Esophagus (tissue), 2 donors: Measurements from ENCODE around the gene NTSR2. TPM values are rescaled to one million over a fixed set of nuclear protein-coding genes. Genes with fewer than 3 reads are reported as not detected.

Experiments
- H3K27ac ChIP-seq, 2 donors: one replicate each; pipeline ENCODE4 v1.5.1; 2013; ENCODE audit warnings: low read depth in 2 of 2, mild to moderate bottlenecking in 2 of 2, inconsistent platforms in 1 of 2, low read length in 1 of 2, moderate library complexity in 1 of 2
- H3K27me3 ChIP-seq, 2 donors: one replicate each; pipeline ENCODE4 v1.6.1; 2013; ENCODE audit warnings: low read length in 2 of 2, control low read depth in 1 of 2, mild to moderate bottlenecking in 1 of 2; ENCODE audit not compliant: insufficient read depth in 2 of 2, control insufficient read depth in 1 of 2
- H3K36me3 ChIP-seq, 2 donors: one replicate each; pipeline ENCODE4 v1.6.1; 2013; ENCODE audit warnings: low read length in 1 of 2; ENCODE audit not compliant: control insufficient read depth in 2 of 2, insufficient read depth in 2 of 2
- H3K4me1 ChIP-seq, 2 donors: one replicate each; pipeline ENCODE4 v1.6.1; 2013; ENCODE audit warnings: low read length in 1 of 2; ENCODE audit not compliant: control insufficient read depth in 2 of 2, insufficient read depth in 2 of 2
- H3K4me3 ChIP-seq, 2 donors: one replicate each; pipeline ENCODE4 v1.5.1; 2013; ENCODE audit warnings: low read length in 2 of 2, mild to moderate bottlenecking in 2 of 2, low read depth in 1 of 2, moderate library complexity in 1 of 2
- H3K9me3 ChIP-seq, 2 donors: one replicate each; pipeline ENCODE4 v1.6.1; 2013; ENCODE audit warnings: mild to moderate bottlenecking in 2 of 2, low read depth in 1 of 2, low read length in 1 of 2, moderate library complexity in 1 of 2; ENCODE audit not compliant: control insufficient read depth in 2 of 2, insufficient read depth in 1 of 2
- WGBS, 2 donors: extraction: QIAGEN DNeasy Blood & Tissue Kit; methylation state at CpG; one replicate each; pipeline ENCODE4 v1.1.7; 2013; 5-methylcytosine and 5-hydroxymethylcytosine counted together
- polyA plus RNA-seq, 2 donors: library from polyadenylated mRNA; stranded (reverse); fragments of 200-250 nt; gene quantifications; one replicate each; pipeline ENCODE4 v1.2.3, GENCODE V29; 2013
- donor health status: healthy with polysubstance abuse.
- donor health status: Bipolar disorder and iron deficiency.

Gene NTSR2
- polyA plus RNA-seq, 2 donors = not detected

DNA sequence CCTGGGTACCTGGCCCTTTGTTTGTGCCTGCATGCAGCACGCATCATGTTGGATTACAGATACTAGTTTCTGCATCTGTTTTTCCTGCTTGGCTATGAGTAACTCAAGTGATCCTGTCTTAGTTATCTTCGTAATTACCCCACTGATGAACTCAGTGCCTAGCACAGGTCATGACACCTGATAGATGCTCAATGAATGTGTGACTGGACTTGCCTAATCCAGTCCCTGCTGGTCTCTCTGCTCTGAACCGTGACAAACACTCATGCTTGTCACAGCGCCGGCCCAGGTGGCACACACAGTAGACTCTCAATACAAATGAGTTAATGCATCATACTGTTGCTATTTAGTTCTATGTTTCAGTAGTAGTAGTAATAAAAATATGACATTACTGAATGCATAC is 31.2 kb upstream of the NTSR2 start:
- Histone ChIP-seq H3K36me3 (no peaks in the 10 kb centered on the region), H3K27me3 (no peaks in the 10 kb centered on the region), H3K4me3 (no peak overlapping the region), H3K27ac (peak overlapping the region; percentile 77 to 82), H3K9me3 (no peaks in the 10 kb centered on the region), H3K4me1 (peaks cover 4 to 24% of the 10 kb centered on the region in 2 donors)
- 57 to 71% methylated on average over 5 of the region's 5 CpGs for WGBS, 2 donors

DNA sequence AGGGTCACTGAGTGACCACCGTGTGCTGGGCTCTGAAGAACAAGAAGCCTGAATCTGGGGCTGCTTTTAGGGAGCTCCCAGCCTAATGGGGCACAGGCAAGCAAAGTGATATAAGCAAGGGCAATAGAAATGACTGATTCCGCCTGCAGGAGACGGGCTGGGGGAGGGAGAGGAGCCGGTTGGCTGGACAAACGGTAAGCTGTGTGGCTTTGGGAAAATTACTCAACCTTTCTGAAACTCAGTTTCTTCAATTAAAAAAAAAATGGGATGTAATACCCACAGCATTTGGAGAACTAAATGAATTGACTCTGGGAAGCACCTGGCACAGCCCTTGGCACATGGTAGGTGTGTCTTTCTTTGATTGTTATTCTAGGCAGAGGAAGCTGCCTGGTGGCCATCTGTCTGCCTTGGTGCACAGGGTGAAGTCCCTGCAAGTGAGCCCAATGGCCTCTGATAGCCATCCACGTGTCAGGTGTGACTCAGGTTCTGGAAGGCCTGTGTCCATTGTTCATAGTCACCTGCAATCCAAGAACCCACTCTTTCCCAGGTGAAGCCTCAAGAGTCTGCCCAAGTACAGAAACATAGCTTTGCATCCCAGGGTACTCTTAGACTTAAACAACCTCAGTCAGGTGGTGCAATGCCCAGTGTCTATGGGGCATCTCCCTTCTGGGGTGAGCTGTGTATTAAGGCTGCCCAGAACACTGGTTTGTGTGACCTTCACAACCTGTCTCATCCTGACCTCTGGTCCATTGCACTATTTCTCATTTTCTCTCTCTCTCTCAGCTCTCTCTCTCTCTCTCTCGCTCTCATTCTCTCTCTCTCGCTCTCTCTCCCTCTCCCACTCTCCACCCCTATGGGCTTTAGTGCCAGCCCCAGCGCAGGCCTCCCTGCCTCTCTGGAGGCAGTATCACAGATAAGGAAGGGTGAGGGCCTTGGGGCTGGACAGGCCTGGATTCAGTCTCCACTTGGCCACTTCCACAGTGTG is 30.0 kb upstream of the NTSR2 start:
- H3K4me1 ChIP-seq = peaks cover 4 to 24% of the 10 kb centered on the region in 2 donors
- 71 to 79% methylated on average over 9 of the region's 9 CpGs for WGBS, 2 donors
- H3K9me3 ChIP-seq = no peaks in the 10 kb centered on the region
- no peaks in the 10 kb centered on the region for H3K27me3 ChIP-seq
- H3K4me3 ChIP-seq = no peak overlapping the region
- H3K27ac ChIP-seq = peak overlapping the region; percentile 71 to 77
- H3K36me3 ChIP-seq = no peaks in the 10 kb centered on the region

DNA sequence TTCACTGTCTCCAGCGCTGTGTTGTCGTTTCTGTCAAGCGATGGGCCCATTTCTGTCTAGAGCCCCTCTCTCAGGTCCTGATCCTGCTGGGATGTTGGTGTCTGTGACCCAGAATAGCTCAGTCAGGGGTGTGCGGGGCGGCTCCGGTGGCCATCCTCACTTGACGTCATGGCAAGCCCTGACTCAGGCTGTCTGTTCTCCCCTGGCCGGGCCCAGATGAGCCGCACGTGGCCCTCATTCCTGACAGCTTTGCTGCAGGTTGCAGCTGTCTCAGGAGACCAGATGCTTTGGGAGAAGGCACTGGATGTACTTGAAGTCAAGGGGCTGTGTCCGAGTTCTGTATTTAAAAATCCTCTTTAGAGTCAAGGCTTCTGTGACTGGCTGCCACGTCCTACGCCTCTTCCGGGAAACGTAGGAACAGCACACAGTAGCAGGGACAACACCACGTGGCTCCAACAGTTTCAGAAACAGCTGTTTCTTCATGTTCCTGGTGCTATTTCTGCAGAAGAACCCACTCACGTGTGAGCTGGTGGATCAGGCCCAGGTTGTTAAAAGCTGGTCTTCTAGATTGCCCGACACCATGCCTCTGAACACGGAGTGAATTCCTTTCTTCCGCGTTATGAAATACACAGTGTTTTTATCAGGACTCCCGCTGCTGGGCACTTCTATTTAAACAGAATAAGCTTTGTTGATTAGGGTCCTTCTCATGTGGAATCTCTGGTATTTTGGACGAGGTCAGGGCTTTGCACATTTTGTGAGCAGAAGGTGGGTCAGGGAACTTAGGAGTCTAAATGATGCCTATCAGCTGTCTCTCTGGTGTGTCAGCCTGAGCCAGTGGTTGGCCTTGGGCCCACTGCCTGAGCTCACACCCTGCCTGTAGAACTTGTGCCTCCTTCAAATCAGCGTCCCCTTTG is 28.3 kb upstream of the NTSR2 start:
- H3K27me3 ChIP-seq = no peaks in the 10 kb centered on the region
- WGBS, 2 donors = 75% methylated on average over 24 of the region's 24 CpGs
- H3K9me3 ChIP-seq = no peaks in the 10 kb centered on the region
- peaks cover 4 to 24% of the 10 kb centered on the region in 2 donors for H3K4me1 ChIP-seq
- no peaks in the 10 kb centered on the region for H3K36me3 ChIP-seq
- peak overlapping the region; percentile 64 to 73 for H3K27ac ChIP-seq
- no peak overlapping the region for H3K4me3 ChIP-seq

DNA sequence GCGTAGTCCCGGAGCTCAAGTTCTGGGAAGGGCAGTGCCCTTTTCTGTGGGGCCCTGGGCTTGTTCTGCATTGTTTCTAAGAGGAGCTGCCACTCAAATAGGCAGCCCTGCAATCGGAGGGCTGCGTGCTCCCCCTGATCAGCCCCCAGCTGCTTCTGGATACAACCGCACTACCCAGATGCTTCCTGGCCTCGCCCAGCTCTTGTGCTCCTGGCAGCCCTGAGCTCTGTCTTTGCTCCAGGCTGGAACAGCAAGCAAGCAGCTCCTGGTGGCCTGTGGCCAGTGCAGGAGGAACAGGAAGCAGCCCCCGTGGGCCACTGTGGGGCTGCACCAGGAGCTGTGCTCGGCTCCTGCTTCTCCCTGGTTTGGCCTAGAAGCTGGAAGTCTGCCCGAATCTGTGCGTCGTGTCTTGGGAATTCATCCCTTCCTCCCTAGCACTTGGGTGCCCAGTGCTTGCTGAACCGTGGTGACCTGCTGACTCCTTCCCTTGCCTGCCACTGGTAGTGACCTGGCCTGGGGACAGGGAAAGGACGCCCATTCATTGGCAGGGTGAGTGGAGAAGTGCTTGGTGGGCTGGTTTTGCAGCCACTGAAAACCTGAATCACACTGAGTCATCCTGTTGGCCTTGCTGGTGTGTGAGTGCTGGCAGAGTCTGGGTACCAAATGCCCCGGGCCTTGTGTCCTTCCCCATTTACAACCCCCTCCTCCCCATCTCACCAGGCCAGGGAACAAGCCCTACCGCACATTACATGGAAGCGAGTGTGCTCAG is 27.3 kb upstream of the NTSR2 start:
- H3K4me3 ChIP-seq = no peak overlapping the region
- H3K36me3 ChIP-seq = no peaks in the 10 kb centered on the region
- no peaks in the 10 kb centered on the region for H3K9me3 ChIP-seq
- H3K27ac ChIP-seq = peak overlapping the region; percentile 64 to 73
- 33 to 41% methylated on average over 16 of the region's 16 CpGs for WGBS, 2 donors
- H3K4me1 ChIP-seq = peaks cover 4 to 24% of the 10 kb centered on the region in 2 donors
- no peaks in the 10 kb centered on the region for H3K27me3 ChIP-seq

DNA sequence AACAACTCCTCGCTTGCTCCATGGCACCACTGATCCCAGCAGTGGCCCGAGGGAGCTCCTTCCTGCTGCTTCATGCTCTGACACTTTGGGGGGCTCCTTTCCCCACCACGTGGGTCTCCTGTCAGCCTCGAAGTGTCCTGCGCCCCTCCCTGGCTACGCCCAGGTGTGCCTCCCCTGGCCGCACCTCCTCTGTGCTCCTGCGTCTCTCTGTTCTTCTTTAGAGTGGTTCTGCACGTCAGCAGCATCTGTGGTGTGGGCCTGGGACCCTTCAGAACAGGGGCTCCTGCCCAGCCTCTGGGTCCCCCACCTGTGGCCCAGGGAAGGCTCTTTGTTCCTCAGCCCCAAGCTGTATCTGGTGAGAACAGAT is 26.7 kb upstream of the NTSR2 start:
- H3K27ac ChIP-seq = peak overlapping the region; percentile 59 to 64
- no peaks in the 10 kb centered on the region for H3K36me3 ChIP-seq
- no peaks in the 10 kb centered on the region for H3K9me3 ChIP-seq
- no peak overlapping the region for H3K4me3 ChIP-seq
- H3K27me3 ChIP-seq = no peaks in the 10 kb centered on the region
- H3K4me1 ChIP-seq = peaks cover 4 to 24% of the 10 kb centered on the region in 2 donors
- 58 to 66% methylated on average over 9 of the region's 9 CpGs for WGBS, 2 donors

DNA sequence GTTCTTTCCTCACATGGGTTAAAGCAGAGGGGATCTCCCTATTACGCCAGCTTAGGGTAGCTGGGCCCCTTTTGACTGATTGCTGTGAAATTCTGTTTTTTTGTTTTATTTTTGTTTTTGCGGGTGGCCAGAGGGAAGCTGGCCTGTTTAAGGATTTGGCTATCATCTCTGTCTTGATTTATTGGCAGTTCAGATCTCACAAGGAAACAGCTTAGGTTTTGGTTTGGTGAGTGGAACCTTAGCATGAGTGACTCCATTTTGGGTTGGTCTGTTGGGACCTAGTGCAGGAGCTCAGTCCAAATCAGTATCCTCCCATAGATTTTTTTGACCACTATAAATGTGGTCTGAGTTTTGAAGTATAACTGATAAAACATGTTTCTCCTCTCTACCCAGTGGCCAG is 25.6 kb upstream of the NTSR2 start:
- 89 to 95% methylated on average over 2 of the region's 2 CpGs for WGBS, 2 donors
- H3K4me3 ChIP-seq = no peak overlapping the region
- no peaks in the 10 kb centered on the region for H3K36me3 ChIP-seq

DNA sequence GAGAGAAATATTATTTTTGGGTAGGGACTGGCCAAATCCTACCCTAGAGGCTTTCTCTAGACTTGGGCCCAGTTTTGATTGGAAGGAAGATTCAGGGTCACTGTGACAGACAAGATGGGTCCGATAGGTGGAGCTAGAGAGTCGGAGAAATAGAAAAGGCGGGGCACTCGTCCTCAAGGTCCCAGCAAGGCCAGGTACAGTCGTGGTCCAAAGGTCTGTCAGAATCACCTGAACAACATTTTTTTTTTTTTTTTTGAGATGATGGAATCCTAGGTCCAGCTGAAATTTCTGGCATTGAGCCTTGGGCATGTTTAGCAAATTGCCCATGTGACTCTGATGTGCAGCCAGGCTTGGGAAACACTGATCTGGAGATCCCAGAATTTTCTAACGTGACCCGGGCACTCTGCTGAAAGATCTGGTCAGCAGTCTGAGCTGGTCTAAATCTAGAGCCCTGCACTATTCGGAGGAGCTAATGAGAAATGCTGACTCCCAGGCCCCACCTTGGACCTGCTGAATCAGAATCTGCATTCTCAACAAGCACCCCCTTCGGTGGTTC is 23.0 kb upstream of the NTSR2 start:
- Histone ChIP-seq H3K4me3 (no peak overlapping the region), H3K27me3 (no peaks in the 10 kb centered on the region), H3K4me1 (peaks cover 4 to 17% of the 10 kb centered on the region in 2 donors), H3K27ac (no peak overlapping the region), H3K36me3 (no peaks in the 10 kb centered on the region), H3K9me3 (no peaks in the 10 kb centered on the region)
- 16 to 20% methylated on average over 9 of the region's 9 CpGs for WGBS, 2 donors

More for the DNA sequence above, 25.6 kb upstream of the NTSR2 start:
- H3K9me3 ChIP-seq = no peaks in the 10 kb centered on the region
- H3K27ac ChIP-seq = no peak overlapping the region
- H3K4me1 ChIP-seq = peaks cover 4 to 19% of the 10 kb centered on the region in 2 donors
- no peaks in the 10 kb centered on the region for H3K27me3 ChIP-seq

DNA sequence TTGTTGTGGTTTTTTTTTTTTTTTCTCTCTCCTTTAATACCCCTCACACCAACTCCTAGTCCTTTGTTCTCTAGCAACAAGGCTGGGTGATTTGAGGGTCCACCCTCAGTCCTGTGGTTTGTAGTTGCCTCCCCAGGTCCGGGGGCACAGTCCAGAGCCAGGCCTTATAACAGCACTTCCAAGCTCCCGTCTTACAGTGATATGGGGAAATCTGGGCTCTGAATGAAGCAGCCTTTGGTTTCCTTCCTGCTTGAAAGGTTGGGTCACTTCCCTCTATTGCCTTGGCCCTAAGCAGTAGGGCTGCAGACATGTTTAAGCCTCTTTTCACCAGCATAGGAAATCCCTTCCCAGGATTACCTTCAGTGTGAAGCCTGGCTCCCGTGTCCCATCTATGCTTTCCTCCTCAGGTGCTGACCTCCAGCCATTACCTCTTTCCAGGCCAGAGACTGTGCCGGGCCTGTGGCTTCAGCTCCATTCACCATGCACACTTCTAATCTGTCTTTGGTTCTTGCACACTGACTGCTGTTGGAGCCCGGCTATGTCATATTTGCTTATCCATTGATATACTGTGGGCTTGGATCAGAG is 21.2 kb upstream of the NTSR2 start:
- Histone ChIP-seq H3K27me3 (no peaks in the 10 kb centered on the region), H3K27ac (no peak overlapping the region), H3K9me3 (no peaks in the 10 kb centered on the region), H3K4me3 (no peak overlapping the region), H3K4me1 (no peaks in the 10 kb centered on the region), H3K36me3 (no peaks in the 10 kb centered on the region)
- 83 to 88% methylated on average over 5 of the region's 5 CpGs for WGBS, 2 donors
